B cell (primary cell): ENCODE results near the gene ERN2. TPM values are rescaled to one million over a fixed set of nuclear protein-coding genes. Genes with fewer than 3 reads are reported as not detected.

Experiments
- ATAC-seq: fragments of 200-7000 bp; cut with Tn5 transposase; one replicate; pipeline ENCODE4 v1.10.0; 2021; ENCODE audit warnings: low read depth, mild to moderate bottlenecking, moderate number of reproducible peaks, moderate library complexity
- CTCF ChIA-PET: fragments of 350-600 bp; sonication (Branson Sonifier 250); formaldehyde crosslinking; loops from one replicate; lab custom pipeline; 2021; ENCODE audit warnings: antibody characterized with exemption, inconsistent platforms; lab: Charles Lee
- POLR2A ChIA-PET: fragments of 350-600 bp; sonication (Branson Sonifier 250); formaldehyde crosslinking; loops from one replicate; lab custom pipeline; 2021; ENCODE audit warnings: antibody characterized with exemption; lab: Charles Lee
- DNase-seq: peaks from one replicate; pipeline ENCODE4 v3.0.0; 2013
- H2AFZ ChIP-seq: 2 replicates; pipeline ENCODE4 v1.6.1; 2012; ENCODE audit warnings: mild to moderate bottlenecking, low read depth, low read length; ENCODE audit not compliant: insufficient read depth, poor library complexity, severe bottlenecking
- H3K27ac ChIP-seq, 2 donors: 1 replicate in 1 of 2; 2 replicates in 1 of 2; pipeline ENCODE4 v1.5.1; 2012 to 2013; ENCODE audit warnings: low read length in 2 of 2, mild to moderate bottlenecking in 2 of 2, moderate library complexity in 1 of 2
- H3K27me3 ChIP-seq, 4 experiments: fragments of 200-600 bp in 1 of 4; sonication (generic) in 1 of 4; replicated peaks in 1 of 4; 1 replicate in 2 of 4; 2 replicates in 2 of 4; pipeline versions ENCODE4 v1.6.1 to v1.7.0; 2013 to 2016; ENCODE audit warnings: low read length in 3 of 4, mild to moderate bottlenecking in 2 of 4, mixed read lengths in 1 of 4, moderate library complexity in 1 of 4; ENCODE audit not compliant: insufficient read depth in 4 of 4, control insufficient read depth in 3 of 4; ENCODE audit errors: control extremely low read depth in 1 of 4
- H3K36me3 ChIP-seq, 2 experiments: replicated peaks in 1 of 2; 1 replicate in 1 of 2; 2 replicates in 1 of 2; pipeline versions ENCODE4 v1.6.1 to v1.7.1; 2013; ENCODE audit warnings: low read length in 1 of 2; ENCODE audit not compliant: insufficient read depth in 2 of 2, control insufficient read depth in 1 of 2; ENCODE audit errors: control extremely low read depth in 1 of 2, extremely low read depth in 1 of 2
- H3K4me1 ChIP-seq, 2 donors: fragments of 200-600 bp in 1 of 2; sonication (generic) in 1 of 2; 1 replicate in 1 of 2; 2 replicates in 1 of 2; pipeline versions ENCODE4 v1.5.1 to v1.6.1; 2013 to 2017; ENCODE audit warnings: low read length in 2 of 2; ENCODE audit not compliant: control insufficient read depth in 2 of 2, insufficient read depth in 2 of 2
- H3K4me2 ChIP-seq: replicated peaks from 2 replicates; pipeline ENCODE3; 2012; ENCODE audit warnings: mild to moderate bottlenecking, low read depth, low read length; ENCODE audit not compliant: poor library complexity, severe bottlenecking
- H3K4me3 ChIP-seq, 5 experiments: fragments of 200-600 bp in 1 of 5; sonication (generic) in 1 of 5; 1 replicate in 3 of 5; 2 replicates in 2 of 5; pipeline versions ENCODE4 v1.5.1 to v1.7.0; 2011 to 2016; ENCODE audit warnings: low read length in 4 of 5, mild to moderate bottlenecking in 4 of 5, low read depth in 2 of 5, control low read depth in 1 of 5, moderate library complexity in 1 of 5; ENCODE audit not compliant: insufficient read depth in 1 of 5; ENCODE audit errors: control extremely low read depth in 1 of 5, extremely low read depth in 1 of 5
- H3K79me2 ChIP-seq: fragments of 200-600 bp; sonication (generic); one replicate; pipeline ENCODE4 v1.6.0; 2016; ENCODE audit warnings: low read length; ENCODE audit not compliant: control insufficient read depth, insufficient read depth
- H3K9ac ChIP-seq: fragments of 200-600 bp; sonication (generic); 2 replicates; pipeline ENCODE4 v1.6.1; 2017; ENCODE audit warnings: mild to moderate bottlenecking, low read length, moderate library complexity
- H3K9me3 ChIP-seq, 3 donors: one replicate each; pipeline versions ENCODE4 v1.6.1 to v1.7.1; 2013; ENCODE audit warnings: low read length in 2 of 3; ENCODE audit not compliant: control insufficient read depth in 2 of 3, insufficient read depth in 1 of 3; ENCODE audit errors: control extremely low read depth in 1 of 3
- H4K20me1 ChIP-seq: 2 replicates; pipeline ENCODE4 v1.6.0; 2012; ENCODE audit warnings: mild to moderate bottlenecking, low read length; ENCODE audit not compliant: insufficient read depth, control insufficient read depth, poor library complexity, severe bottlenecking
- H3K27ac Mint-ChIP-seq: one replicate; pipeline ENCODE4 v1.8.0; 2021; ENCODE audit warnings: mixed read lengths
- H3K27me3 Mint-ChIP-seq: one replicate; pipeline ENCODE4 v1.8.0; 2021; ENCODE audit warnings: mixed read lengths
- H3K4me1 Mint-ChIP-seq: one replicate; pipeline ENCODE4 v1.8.0; 2021; ENCODE audit warnings: mixed read lengths
- H3K4me3 Mint-ChIP-seq: one replicate; pipeline ENCODE4 v1.8.0; 2021; ENCODE audit warnings: mixed read lengths
- H3K9me3 Mint-ChIP-seq: one replicate; pipeline ENCODE4 v1.8.0; 2022; ENCODE audit warnings: mixed read lengths; ENCODE audit not compliant: insufficient read depth
- EZH2 ChIP-seq: IDR thresholded peaks from 2 replicates; pipeline ENCODE4 v1.6.1; 2012; ENCODE audit warnings: borderline replicate concordance, low read depth, mild to moderate bottlenecking, moderate library complexity, low read length; ENCODE audit not compliant: insufficient read depth, poor library complexity, severe bottlenecking
- WGBS: methylation state at CpG from one replicate; pipeline ENCODE4 v1.1.5; 2013; ENCODE audit warnings: missing lambda C conversion rate; ENCODE audit not compliant: insufficient coverage; 5-methylcytosine and 5-hydroxymethylcytosine counted together
- intact Hi-C: fragments of 100-400 bp; cut with micrococcal nuclease; formaldehyde crosslinking; loops from one replicate; pipeline ENCODE4 v1.10.0; 2022
- polyA plus RNA-seq: library from polyadenylated mRNA; depleted of rRNA; stranded (reverse); fragments of >200 nt; gene quantifications from 2 replicates; pipeline ENCODE4 v1.2.3, GENCODE V29; 2012
- total RNA-seq, 2 donors: library from RNA; stranded (reverse); fragments of 120-200 nt in 1 of 2; gene quantifications; 1 replicate in 1 of 2; 2 replicates in 1 of 2; pipeline versions ENCODE4 v1.2.3 to v1.2.4, GENCODE V29; 2013 to 2022
- TF ChIP-seq, protein P1 (sequence below): fragments of 200-600 bp; IDR thresholded peaks from one replicate; pipeline ENCODE4 v1.8.0; 2022; ENCODE audit warnings: antibody characterized with exemption, mild to moderate bottlenecking

The ERN2 gene
- total and polyA plus RNA-seq, 2 donors (not counting 1 experiment from before 2014, with no cell fraction given) = not detected

DNA sequence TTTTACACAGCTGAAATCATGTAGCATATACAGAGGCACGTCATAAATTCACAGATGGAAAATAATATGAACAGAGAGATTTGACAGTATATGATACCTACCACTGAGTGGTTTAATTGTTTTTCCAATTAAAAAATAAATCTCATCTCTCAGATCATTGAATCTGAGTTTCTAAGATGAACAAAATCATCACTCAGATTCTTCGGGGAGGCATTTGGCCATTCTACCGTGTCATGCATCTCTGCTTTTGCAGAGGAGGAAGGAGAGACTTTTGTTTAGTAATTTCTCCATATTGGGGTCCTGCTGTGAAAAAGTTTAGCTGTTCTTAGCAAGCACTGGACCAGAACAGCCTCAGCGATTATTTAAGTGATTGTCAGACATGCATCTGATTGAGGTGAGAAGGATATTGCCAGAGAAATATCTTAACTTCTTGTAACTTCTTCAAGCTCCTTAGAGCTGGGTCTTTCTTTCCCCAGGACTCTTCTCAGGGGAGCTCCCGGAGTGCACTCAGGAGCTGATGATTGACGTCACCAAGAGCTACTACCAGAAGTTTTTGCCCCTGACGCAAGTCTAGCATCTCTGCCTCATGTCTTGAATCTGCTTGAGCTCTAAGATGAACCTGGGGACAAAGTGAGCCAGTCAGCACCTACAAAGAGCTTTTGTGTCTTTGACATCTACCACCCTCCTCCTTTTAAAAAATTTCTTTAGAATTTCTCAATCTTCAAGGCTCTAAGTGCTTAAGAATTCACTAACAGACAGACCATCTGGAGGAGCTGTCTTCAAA, 46.3 kb downstream of the ERN2 start:
- CTCF ChIA-PET = interaction anchor here (0.7 kb wide), 1 partner anchor 11 kb away, joined by 3 read pairs; no protein-coding TSS in a partner anchor
- Mint-ChIP-seq H3K27me3 (no peaks in the 10 kb centered on the region), H3K4me1 (peaks cover 26% of the 10 kb centered on the region), H3K9me3 (no peaks in the 10 kb centered on the region), H3K27ac (no peak overlapping the region), H3K4me3 (no peak overlapping the region)
- Histone ChIP-seq H3K79me2 (no peaks in the 10 kb centered on the region), H3K9me3 (no peaks in the 10 kb centered on the region), H3K4me1 (peaks cover 15 to 21% of the 10 kb centered on the region in 2 donors), H3K27me3 (no peaks in the 10 kb centered on the region), H2AFZ (no peak overlapping the region), H3K4me3 (no peak overlapping the region), H3K27ac (no peak overlapping the region), H3K4me2 (no peak overlapping the region), H3K9ac (no peak overlapping the region), H3K36me3 (peaks cover 4 to 74% of the 10 kb centered on the region in 2 experiments), H4K20me1 (peaks cover 22% of the 10 kb centered on the region)
- TF ChIP-seq, protein P1, sequence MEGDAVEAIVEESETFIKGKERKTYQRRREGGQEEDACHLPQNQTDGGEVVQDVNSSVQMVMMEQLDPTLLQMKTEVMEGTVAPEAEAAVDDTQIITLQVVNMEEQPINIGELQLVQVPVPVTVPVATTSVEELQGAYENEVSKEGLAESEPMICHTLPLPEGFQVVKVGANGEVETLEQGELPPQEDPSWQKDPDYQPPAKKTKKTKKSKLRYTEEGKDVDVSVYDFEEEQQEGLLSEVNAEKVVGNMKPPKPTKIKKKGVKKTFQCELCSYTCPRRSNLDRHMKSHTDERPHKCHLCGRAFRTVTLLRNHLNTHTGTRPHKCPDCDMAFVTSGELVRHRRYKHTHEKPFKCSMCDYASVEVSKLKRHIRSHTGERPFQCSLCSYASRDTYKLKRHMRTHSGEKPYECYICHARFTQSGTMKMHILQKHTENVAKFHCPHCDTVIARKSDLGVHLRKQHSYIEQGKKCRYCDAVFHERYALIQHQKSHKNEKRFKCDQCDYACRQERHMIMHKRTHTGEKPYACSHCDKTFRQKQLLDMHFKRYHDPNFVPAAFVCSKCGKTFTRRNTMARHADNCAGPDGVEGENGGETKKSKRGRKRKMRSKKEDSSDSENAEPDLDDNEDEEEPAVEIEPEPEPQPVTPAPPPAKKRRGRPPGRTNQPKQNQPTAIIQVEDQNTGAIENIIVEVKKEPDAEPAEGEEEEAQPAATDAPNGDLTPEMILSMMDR = no peak
- no peak for TF ChIP-seq EZH2
- 98% methylated on average over 5 of the region's 7 CpGs for WGBS
- intact Hi-C loops = no loop called here
- POLR2A ChIA-PET = no interaction called here
- DNase-seq (no peak), ATAC-seq (no peak)

DNA sequence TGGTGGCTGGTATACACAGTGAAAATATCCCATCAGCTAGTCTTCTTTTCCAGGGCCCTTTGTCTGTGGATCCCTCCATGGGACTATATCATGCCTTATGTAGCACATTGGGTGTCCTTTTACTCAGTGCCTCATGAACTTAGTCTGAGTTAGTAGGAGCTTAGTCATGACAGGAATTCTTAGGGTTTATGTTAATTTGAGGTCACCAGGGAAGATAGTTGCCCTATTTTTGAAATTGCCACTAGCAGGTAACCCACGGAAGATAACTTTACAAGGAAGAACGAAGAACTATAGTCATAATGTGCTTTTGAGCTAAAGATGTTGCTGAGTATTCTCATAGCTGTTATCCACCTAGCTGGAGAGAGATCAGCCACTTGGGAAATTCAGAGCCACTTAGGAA, 49.1 kb downstream of the ERN2 start:
- no peak overlapping the region for H3K27ac ChIP-seq
- no peak overlapping the region for H3K27ac Mint-ChIP-seq
- CTCF ChIA-PET = no interaction called here

More for the DNA sequence above, 49.1 kb downstream of the ERN2 start:
- WGBS = no CpG with 5 or more reads among the region's 2 CpGs
- Histone ChIP-seq H4K20me1 (peaks cover 7% of the 10 kb centered on the region), H3K4me2 (no peak overlapping the region), H3K36me3 (peaks cover 7 to 93% of the 10 kb centered on the region in 2 experiments), H3K4me1 (no peaks in the 10 kb centered on the region), H3K4me3 (no peak overlapping the region), H3K9ac (no peak overlapping the region), H3K79me2 (no peaks in the 10 kb centered on the region), H3K27me3 (no peaks in the 10 kb centered on the region), H3K9me3 (no peaks in the 10 kb centered on the region), H2AFZ (no peak overlapping the region)
- peaks cover 3% of the 10 kb centered on the region for H3K4me1 Mint-ChIP-seq
- POLR2A ChIA-PET = no interaction called here
- ATAC-seq = no peak
- no peaks in the 10 kb centered on the region for H3K9me3 Mint-ChIP-seq
- intact Hi-C loops = no loop called here
- no peak for DNase-seq
- no peaks in the 10 kb centered on the region for H3K27me3 Mint-ChIP-seq
- no peak overlapping the region for H3K4me3 Mint-ChIP-seq
- no peak for TF ChIP-seq EZH2
- TF ChIP-seq, protein P1 = no peak
